ENCODE data around the gene FHIT. TPM values are rescaled to one million over a fixed set of nuclear protein-coding genes. Genes with fewer than 3 reads are reported as not detected.

FHIT gene
- total RNA-seq, 2 donors from 2014 or later = 6.8 to 12.3 TPM

- WGBS, 2 experiments (ENCODE audit: insufficient coverage in 1 of 2, insufficient read length in 1 of 2) = 88 to 90% methylated on average over 4 to 5 of the region's 5 CpGs
- Histone ChIP-seq H3K9ac (ENCODE audit: extremely low read depth, low read length, poor library complexity, severe bottlenecking) (no peak overlapping the region), H3K4me3 (ENCODE audit: low read length) (no peak overlapping the region), H3K4me1 (ENCODE audit: control insufficient read depth, insufficient read depth, low read length) (peaks cover 3% of the 10 kb centered on the region), H3K27ac (ENCODE audit: low read depth, low read length) (no peak overlapping the region), H3K36me3 (ENCODE audit: control insufficient read depth, insufficient read depth, low read length) (no peaks in the 10 kb centered on the region), H3K9me3 (ENCODE audit: control insufficient read depth, low read length) (peaks cover 5% of the 10 kb centered on the region), H3K27me3 (ENCODE audit: control insufficient read depth, insufficient read depth, low read length, poor library complexity, severe bottlenecking) (no peaks in the 10 kb centered on the region)
- TF ChIP-seq CTCF (conservative IDR thresholded peaks at IDR 0.05) = no peak
- Mint-ChIP-seq H3K9me3 (peaks cover 2% of the 10 kb centered on the region), H3K4me3 (no peak overlapping the region), H3K36me3 (ENCODE audit: low read depth) (no peaks in the 10 kb centered on the region), H3K27me3 (ENCODE audit: insufficient read depth) (peaks cover 3% of the 10 kb centered on the region), H3K4me1 (peaks cover 33% of the 10 kb centered on the region), H3K27ac (no peak overlapping the region)
- no peak for DNase-seq
Measured at GRCh38 chr3:60325610-60326170, 925.6 kb downstream of the FHIT start.

- Histone ChIP-seq H3K4me3 (ENCODE audit: low read length) (no peak overlapping the region), H3K27ac (ENCODE audit: low read depth, low read length) (no peak overlapping the region), H3K36me3 (ENCODE audit: control insufficient read depth, insufficient read depth, low read length) (no peaks in the 10 kb centered on the region), H3K9ac (ENCODE audit: extremely low read depth, low read length, poor library complexity, severe bottlenecking) (no peak overlapping the region), H3K27me3 (ENCODE audit: control insufficient read depth, insufficient read depth, low read length, poor library complexity, severe bottlenecking) (no peaks in the 10 kb centered on the region), H3K4me1 (ENCODE audit: control insufficient read depth, insufficient read depth, low read length) (peaks cover 3% of the 10 kb centered on the region), H3K9me3 (ENCODE audit: control insufficient read depth, low read length) (peaks cover 5% of the 10 kb centered on the region)
- H3K9me3 Mint-ChIP-seq = peaks cover 2% of the 10 kb centered on the region
- WGBS, 2 experiments (ENCODE audit: insufficient coverage in 1 of 2, insufficient read length in 1 of 2) = 39 to 89% methylated on average over 1 to 3 of the region's 3 CpGs
- DNase-seq = peak; percentile 65
- H3K27me3 Mint-ChIP-seq (ENCODE audit: insufficient read depth) = peaks cover 2% of the 10 kb centered on the region
- peak overlapping the region; percentile 46 for H3K27ac Mint-ChIP-seq
- no peaks in the 10 kb centered on the region for H3K36me3 Mint-ChIP-seq (ENCODE audit: low read depth)
- H3K4me1 Mint-ChIP-seq = peaks cover 33% of the 10 kb centered on the region
- TF ChIP-seq CTCF (conservative IDR thresholded peaks at IDR 0.05) = no peak
- H3K4me3 Mint-ChIP-seq = no peak overlapping the region
Measured at GRCh38 chr3:60323651-60324050, 927.6 kb downstream of the FHIT start.

- H3K27ac ChIP-seq (ENCODE audit: low read depth, low read length) = no peak overlapping the region
- H3K36me3 Mint-ChIP-seq (ENCODE audit: low read depth) = no peaks in the 10 kb centered on the region
- H3K4me1 Mint-ChIP-seq = peaks cover 33% of the 10 kb centered on the region
Measured at GRCh38 chr3:60323180-60323579, 928.1 kb downstream of the FHIT start.

More at GRCh38 chr3:60323180-60323579, 928.1 kb downstream of the FHIT start:
- peak; percentile 67 for TF ChIP-seq CTCF (conservative IDR thresholded peaks at IDR 0.05)
- H3K4me3 ChIP-seq (ENCODE audit: low read length) = no peak overlapping the region
- peaks cover 5% of the 10 kb centered on the region for H3K9me3 ChIP-seq (ENCODE audit: control insufficient read depth, low read length)
- 91 to 96% methylated on average over 2 to 7 of the region's 7 CpGs for WGBS, 2 experiments (ENCODE audit: insufficient coverage in 1 of 2, insufficient read length in 1 of 2)
- Mint-ChIP-seq H3K27ac (peak overlapping the region; percentile 46), H3K9me3 (peaks cover 2% of the 10 kb centered on the region), H3K27me3 (ENCODE audit: insufficient read depth) (peaks cover 2% of the 10 kb centered on the region), H3K4me3 (no peak overlapping the region)
- H3K36me3 ChIP-seq (ENCODE audit: control insufficient read depth, insufficient read depth, low read length) = no peaks in the 10 kb centered on the region
- peaks cover 3% of the 10 kb centered on the region for H3K4me1 ChIP-seq (ENCODE audit: control insufficient read depth, insufficient read depth, low read length)
- H3K27me3 ChIP-seq (ENCODE audit: control insufficient read depth, insufficient read depth, low read length, poor library complexity, severe bottlenecking) = no peaks in the 10 kb centered on the region
- peak; percentile 52 for DNase-seq
- H3K9ac ChIP-seq (ENCODE audit: extremely low read depth, low read length, poor library complexity, severe bottlenecking) = no peak overlapping the region
